HCT116 (cell line): Measurements from ENCODE around the gene RASSF5. TPM values are rescaled to one million over a fixed set of nuclear protein-coding genes. Genes with fewer than 3 reads are reported as not detected.

Source experiments
- ATAC-seq: fragments of 200-7000 bp; cut with Tn5 transposase; 2 replicates; pipeline ENCODE4 v1.9.1; 2020; ENCODE audit warnings: mild to moderate bottlenecking, moderate library complexity
- BruUV-seq: library from RNA; stranded (reverse); fragments of 400-500 nt; replicated peaks from 2 replicates; lab custom pipeline; 2021; lab: Mats Ljungman, UMichigan
- CTCF ChIA-PET: fragments of 300-600 bp; sonication (Branson Sonifier 250); formaldehyde crosslinking; loops from one replicate; lab custom pipeline; 2021; ENCODE audit warnings: antibody characterized with exemption; lab: Charles Lee
- POLR2A ChIA-PET: fragments of 300-600, 350-600 bp; sonication (Branson Sonifier 250); formaldehyde crosslinking; loops from one replicate; lab custom pipeline; 2021; ENCODE audit warnings: antibody characterized with exemption; lab: Charles Lee
- RAD21 ChIA-PET, 2 experiments: fragments of 300-600 bp; sonication (Branson Sonifier 250); formaldehyde crosslinking; loops; one replicate each; lab custom pipeline; 2023; ENCODE audit warnings: low total read pairs in 2 of 2; ENCODE audit not compliant: uncharacterized antibody in 2 of 2, unreplicated experiment in 2 of 2, low non-redundant PET in 1 of 2; lab: Charles Lee
- DNase-seq: peaks from one replicate; pipeline ENCODE4 v3.0.0-alpha.2; 2010; ENCODE audit warnings: low read depth, low spot score
- H2AFZ ChIP-seq: fragments of 200-600 bp; shearing (Covaris generic), sonication (generic); 2 replicates; pipeline ENCODE4 v1.6.1; 2017; ENCODE audit warnings: low read depth, mixed run types, mixed read lengths, antibody characterized with exemption, low read length; ENCODE audit not compliant: poor library complexity, severe bottlenecking
- H3K27ac ChIP-seq: 2 replicates; pipeline ENCODE4 v1.5.1; 2012; ENCODE audit warnings: low read depth, low read length
- H3K27me3 ChIP-seq: fragments of 200-600 bp; sonication (generic); 2 replicates; pipeline ENCODE4 v1.6.1; 2016; ENCODE audit warnings: mixed run types, low read length, mixed read lengths; ENCODE audit not compliant: insufficient read depth
- H3K36me3 ChIP-seq, 2 experiments: fragments of 200-500 bp in 1 of 2; fragments of 200-600 bp in 1 of 2; sonication (Bioruptor generic) in 1 of 2; sonication (generic) in 1 of 2; 2 replicates each; pipeline versions ENCODE4 v1.5.1 to v1.6.1; 2014 to 2016; ENCODE audit warnings: low read length in 2 of 2, inconsistent platforms in 1 of 2, mixed read lengths in 1 of 2, mixed run types in 1 of 2; ENCODE audit not compliant: insufficient read depth in 2 of 2, control insufficient read depth in 1 of 2
- H3K4me1 ChIP-seq, 2 experiments: fragments of 200-600 bp in 1 of 2; sonication (generic) in 1 of 2; 2 replicates each; pipeline versions ENCODE4 v1.5.1 to v1.6.1; 2012 to 2017; ENCODE audit warnings: low read length in 2 of 2, inconsistent platforms in 1 of 2, mild to moderate bottlenecking in 1 of 2, mixed read lengths in 1 of 2, mixed run types in 1 of 2, moderate library complexity in 1 of 2; ENCODE audit not compliant: insufficient read depth in 2 of 2, control insufficient read depth in 1 of 2
- H3K4me2 ChIP-seq: fragments of 200-600 bp; sonication (generic); 2 replicates; pipeline ENCODE4 v1.6.1; 2017; ENCODE audit warnings: mixed run types, low read length, mixed read lengths
- H3K4me3 ChIP-seq, 2 experiments: fragments of 200-600 bp in 1 of 2; sonication (generic) in 1 of 2; replicated peaks in 1 of 2; 2 replicates each; pipeline ENCODE4 v1.5.1; 2011 to 2016; ENCODE audit warnings: low read length in 2 of 2, control low read depth in 1 of 2, low read depth in 1 of 2, mild to moderate bottlenecking in 1 of 2, mixed read lengths in 1 of 2, mixed run types in 1 of 2
- H3K79me2 ChIP-seq: fragments of 200-600 bp; sonication (generic); 2 replicates; pipeline ENCODE4 v1.6.1; 2017; ENCODE audit warnings: mild to moderate bottlenecking, mixed run types, low read length, moderate library complexity, mixed read lengths; ENCODE audit not compliant: insufficient read depth
- H3K9ac ChIP-seq: fragments of 200-600 bp; sonication (generic); 2 replicates; pipeline ENCODE4 v1.6.1; 2016; ENCODE audit warnings: low read length, mixed read lengths
- H3K9me2 ChIP-seq: fragments of 200-600 bp; sonication (generic), shearing (Covaris generic); 2 replicates; pipeline ENCODE4 v1.6.1; 2017; ENCODE audit warnings: mixed run types, mild to moderate bottlenecking, moderate library complexity; ENCODE audit not compliant: insufficient read depth
- H3K9me3 ChIP-seq, 2 experiments: fragments of 200-500 bp in 1 of 2; fragments of 200-600 bp in 1 of 2; sonication (Bioruptor generic) in 1 of 2; sonication (generic) in 1 of 2; 2 replicates each; pipeline ENCODE4 v1.6.1; 2014 to 2017; ENCODE audit warnings: low read length in 2 of 2, mixed read lengths in 2 of 2, inconsistent platforms in 1 of 2, low read depth in 1 of 2, mild to moderate bottlenecking in 1 of 2, mixed run types in 1 of 2, moderate library complexity in 1 of 2; ENCODE audit not compliant: control insufficient read depth in 1 of 2, insufficient read depth in 1 of 2
- H4K20me1 ChIP-seq: fragments of 200-600 bp; sonication (generic), shearing (Covaris generic); 2 replicates; pipeline ENCODE4 v1.6.1; 2017; ENCODE audit warnings: mixed run types, mild to moderate bottlenecking, moderate library complexity; ENCODE audit not compliant: insufficient read depth
- CEBPB ChIP-seq: IDR thresholded peaks from 2 replicates; pipeline ENCODE4 v1.6.1; 2012; ENCODE audit warnings: low read depth
- ELF1 ChIP-seq: IDR thresholded peaks from 2 replicates; pipeline ENCODE4 v1.6.1; 2012; ENCODE audit warnings: low read depth, borderline replicate concordance
- EZH2 ChIP-seq: fragments of 200-600 bp; sonication (generic); IDR thresholded peaks from 2 replicates; pipeline ENCODE4 v1.6.1; 2017; ENCODE audit warnings: antibody characterized with exemption, mixed run types
- TCF7L2 ChIP-seq: IDR thresholded peaks from 2 replicates; pipeline ENCODE4 v1.7.0; 2011; ENCODE audit warnings: borderline replicate concordance, inconsistent platforms; ENCODE audit not compliant: insufficient read depth, insufficient read length; ENCODE audit errors: extremely low read depth
- intact Hi-C: fragments of 100-400 bp; cut with micrococcal nuclease; formaldehyde crosslinking; loops from 2 replicates; pipeline ENCODE4 v1.10.0; 2022
- total RNA-seq: library from RNA; stranded (reverse); gene quantifications from one replicate; pipeline ENCODE4 v1.2.1, GENCODE V29; 2021; ENCODE audit not compliant: unreplicated experiment
- TF ChIP-seq, protein P1 (sequence below): IDR thresholded peaks from 2 replicates; pipeline ENCODE4 v1.6.1; 2012
- TF ChIP-seq, protein P2 (sequence below), 3 experiments: fragments of 200-600 bp in 1 of 3; sonication (generic) in 1 of 3; IDR thresholded peaks in 2 of 3; conservative IDR thresholded peaks in 1 of 3; 2 replicates each; pipeline ENCODE4 v1.5.1; 2012 to 2017; ENCODE audit warnings: low read depth in 2 of 3, low read length in 2 of 3, antibody characterized with exemption in 1 of 3, borderline replicate concordance in 1 of 3, control low read depth in 1 of 3, mild to moderate bottlenecking in 1 of 3, mixed read lengths in 1 of 3, mixed run types in 1 of 3, moderate library complexity in 1 of 3; ENCODE audit not compliant: insufficient read depth in 1 of 3

Gene RASSF5
- total RNA-seq, 1 experiment from 2014 or later: 5.4 TPM

DNA sequence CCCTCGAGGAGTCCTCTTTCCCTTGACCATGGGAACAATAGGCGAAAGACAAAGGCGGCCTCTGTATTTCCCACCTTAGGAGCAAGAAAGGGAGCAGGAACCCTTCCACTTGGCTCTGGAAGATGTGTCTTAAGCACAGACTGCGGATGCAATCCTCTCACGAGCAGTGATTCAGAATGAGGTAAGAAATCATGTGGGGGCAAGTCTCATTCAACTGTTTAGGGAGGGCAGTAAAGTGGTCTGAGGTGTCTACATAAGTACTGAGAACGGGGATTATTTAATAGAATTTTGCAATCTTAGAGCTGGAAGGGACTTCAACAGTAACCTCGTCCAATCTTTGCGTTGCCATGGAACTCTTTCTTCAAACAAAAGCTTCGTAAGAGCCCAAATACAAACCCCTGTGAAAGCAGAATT, 126.4 kb downstream of the RASSF5 start:
- Histone ChIP-seq H3K27ac (no peak overlapping the region), H3K79me2 (no peaks in the 10 kb centered on the region), H3K9me2 (no peaks in the 10 kb centered on the region), H3K9me3 (no peaks in the 10 kb centered on the region), H2AFZ (peak overlapping the region; percentile 33), H3K27me3 (no peaks in the 10 kb centered on the region), H4K20me1 (no peaks in the 10 kb centered on the region), H3K9ac (no peak overlapping the region), H3K4me2 (no peak overlapping the region), H3K36me3 (no peaks in the 10 kb centered on the region), H3K4me3 (no peak overlapping the region), H3K4me1 (peaks cover 4 to 26% of the 10 kb centered on the region in 2 experiments; a peak in 3 of 4 replicates)
- intact Hi-C loops: loop anchor here (1.0 to 10.0 kb wide), 3 partner anchors 21 to 351 kb away; partner anchors contain the start of gene EIF2D
- BruUV-seq: no TSS peak
- ChIA-PET CTCF (interaction anchor here (1.5 to 4.0 kb wide), 3 partner anchors 21 to 101 kb away, joined by 4 to 63 read pairs (median 4); no protein-coding TSS in a partner anchor), POLR2A (no interaction called here), RAD21 (no interaction called here)
- ATAC-seq (no peak), DNase-seq (no peak)
- TF ChIP-seq, protein P1, sequence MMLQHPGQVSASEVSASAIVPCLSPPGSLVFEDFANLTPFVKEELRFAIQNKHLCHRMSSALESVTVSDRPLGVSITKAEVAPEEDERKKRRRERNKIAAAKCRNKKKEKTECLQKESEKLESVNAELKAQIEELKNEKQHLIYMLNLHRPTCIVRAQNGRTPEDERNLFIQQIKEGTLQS: no peak
- TF ChIP-seq TCF7L2 (no peak), EZH2 (no peak), CEBPB (no peak), ELF1 (no peak)
- TF ChIP-seq, protein P2, sequence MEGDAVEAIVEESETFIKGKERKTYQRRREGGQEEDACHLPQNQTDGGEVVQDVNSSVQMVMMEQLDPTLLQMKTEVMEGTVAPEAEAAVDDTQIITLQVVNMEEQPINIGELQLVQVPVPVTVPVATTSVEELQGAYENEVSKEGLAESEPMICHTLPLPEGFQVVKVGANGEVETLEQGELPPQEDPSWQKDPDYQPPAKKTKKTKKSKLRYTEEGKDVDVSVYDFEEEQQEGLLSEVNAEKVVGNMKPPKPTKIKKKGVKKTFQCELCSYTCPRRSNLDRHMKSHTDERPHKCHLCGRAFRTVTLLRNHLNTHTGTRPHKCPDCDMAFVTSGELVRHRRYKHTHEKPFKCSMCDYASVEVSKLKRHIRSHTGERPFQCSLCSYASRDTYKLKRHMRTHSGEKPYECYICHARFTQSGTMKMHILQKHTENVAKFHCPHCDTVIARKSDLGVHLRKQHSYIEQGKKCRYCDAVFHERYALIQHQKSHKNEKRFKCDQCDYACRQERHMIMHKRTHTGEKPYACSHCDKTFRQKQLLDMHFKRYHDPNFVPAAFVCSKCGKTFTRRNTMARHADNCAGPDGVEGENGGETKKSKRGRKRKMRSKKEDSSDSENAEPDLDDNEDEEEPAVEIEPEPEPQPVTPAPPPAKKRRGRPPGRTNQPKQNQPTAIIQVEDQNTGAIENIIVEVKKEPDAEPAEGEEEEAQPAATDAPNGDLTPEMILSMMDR (IDR thresholded peaks at IDR 0.05 in 2 of 3, conservative IDR thresholded peaks at IDR 0.05 in 1 of 3; ENCODE audit: borderline replicate concordance in 1 of 3, insufficient read depth in 1 of 3, low read depth in 2 of 3, low read length in 2 of 3): no peak
